Neural cell (in vitro differentiated cells): Measurements from ENCODE around the gene REEP1.

Experiments used
- CTCF ChIP-seq: fragments of 450-650 bp; IDR thresholded peaks from 2 replicates; pipeline ENCODE4 v1.5.1; 2014; ENCODE audit warnings: antibody characterized with exemption, mild to moderate bottlenecking, moderate library complexity; ENCODE audit not compliant: poor library complexity, severe bottlenecking
- EZH2 ChIP-seq: fragments of 200-600, 300-800 bp; shearing (Covaris generic), sonication (generic); IDR thresholded peaks from 2 replicates; pipeline ENCODE4 v1.6.1; 2014; ENCODE audit warnings: antibody characterized with exemption, low read length, borderline replicate concordance, mild to moderate bottlenecking; ENCODE audit not compliant: insufficient read depth, poor library complexity, severe bottlenecking
- REST ChIP-seq: IDR thresholded peaks from 2 replicates; pipeline ENCODE4 v1.6.1; 2012; ENCODE audit warnings: borderline replicate concordance
- SMC3 ChIP-seq: fragments of 450-650 bp; conservative IDR thresholded peaks from 2 replicates; pipeline ENCODE4 v1.6.1; 2014; ENCODE audit warnings: antibody characterized with exemption, mild to moderate bottlenecking, moderate library complexity; ENCODE audit not compliant: poor library complexity

GRCh38 chr2:86226636-86227520, 110.5 kb downstream of the REEP1 start:
- no peak for TF ChIP-seq EZH2
- no peak for TF ChIP-seq CTCF
- no peak for TF ChIP-seq SMC3
- no peak for TF ChIP-seq REST
